Measurements from ENCODE around the gene TRIM15. TPM values are rescaled to one million over a fixed set of nuclear protein-coding genes. Genes with fewer than 3 reads are reported as not detected.
A peak's percentile ranks its signal among the peaks of the same experiment; 100 is the strongest.
"Not testable (repeated sequence)": the region's sequence is repeated elsewhere in the genome, so short reads cannot be mapped to it uniquely, and the experiment has no call there.

TRIM15 gene
- total RNA-seq, 1 experiment from 2014 or later, result not detected

DNA sequence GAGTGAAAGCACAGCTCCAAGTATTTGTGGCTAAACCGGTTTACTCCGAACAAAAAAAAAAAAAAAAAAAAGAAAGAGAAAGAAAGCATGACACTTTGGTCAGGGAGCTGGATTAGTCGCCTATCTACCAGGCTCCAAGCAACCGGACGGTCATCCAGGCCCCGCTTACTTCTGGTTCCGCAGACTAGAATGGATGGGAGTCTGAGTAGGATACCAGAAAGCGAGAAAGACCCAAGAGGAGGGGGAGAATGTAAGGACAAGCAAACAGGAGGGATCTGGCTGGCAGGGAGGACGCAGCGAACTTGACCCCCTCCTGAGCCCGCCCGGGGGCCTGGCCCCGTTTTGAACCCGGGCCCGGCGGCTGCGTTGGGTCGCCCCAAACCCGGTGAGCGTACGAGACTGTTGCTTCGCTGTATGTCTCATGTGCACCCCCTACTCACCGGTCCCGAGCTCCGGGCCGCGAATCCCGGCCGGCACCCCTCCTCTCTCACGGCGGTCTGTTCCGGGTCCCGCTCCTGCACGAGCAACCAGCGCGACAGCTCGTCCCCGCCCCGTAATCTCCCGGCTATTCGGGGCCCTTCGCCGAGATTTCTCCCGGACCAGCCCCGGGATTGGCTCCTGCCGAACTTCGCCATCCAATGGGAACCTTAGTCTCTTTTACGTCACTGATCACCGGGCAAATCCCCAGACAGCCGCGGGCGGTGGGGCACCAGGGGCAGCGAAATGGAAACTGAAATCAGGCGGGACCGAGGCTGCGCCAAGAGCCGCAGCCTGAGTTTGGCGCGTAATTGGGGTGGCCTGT, 49.7 kb downstream of the TRIM15 start, which contains the start of gene TRIM26:
Gene TRIM26 (minus strand): TSS at position 542 of the 802 bp plus-strand sequence. CDS start 14,303 bp downstream, outside the sequence.
- peak; percentile 98 for DNase-seq
- H3K4me3 ChIP-seq (ENCODE audit: insufficient read depth, low read depth, low read length), result peak within 1 kb of the TSS; percentile 90
- H3K27me3 ChIP-seq (ENCODE audit: control insufficient read depth, insufficient read depth, low read length), result peaks cover 2% of the 10 kb centered on the region; the same call in 1 of the 2 replicates
- H3K36me3 ChIP-seq (replicated peaks; ENCODE audit: control insufficient read depth, insufficient read depth, low read length), result no peaks in the 10 kb centered on the region; the same call in 1 of the 2 replicates

DNA sequence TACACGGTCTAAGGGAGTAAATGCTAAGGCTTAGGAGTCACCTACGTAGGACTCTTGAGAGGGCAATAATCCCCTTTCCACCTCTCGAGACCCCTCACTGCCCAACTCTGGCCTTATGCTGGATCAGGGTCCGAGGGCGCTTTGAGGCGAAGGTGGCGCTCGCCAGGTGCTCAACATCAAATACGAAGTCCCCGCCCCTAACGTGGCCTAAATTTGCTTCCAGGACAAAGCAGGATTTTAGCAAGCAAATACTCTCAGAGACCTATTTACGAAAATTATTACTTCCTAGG, 50.3 kb downstream of the TRIM15 start:
- no peak for DNase-seq
- H3K36me3 ChIP-seq (replicated peaks; ENCODE audit: control insufficient read depth, insufficient read depth, low read length), result no peaks in the 10 kb centered on the region; the same call in 1 of the 2 replicates
- peaks cover 2% of the 10 kb centered on the region; the same call in 1 of the 2 replicates for H3K27me3 ChIP-seq (ENCODE audit: control insufficient read depth, insufficient read depth, low read length)
- peak overlapping the region; percentile 60 for H3K4me3 ChIP-seq (ENCODE audit: insufficient read depth, low read depth, low read length)

DNA sequence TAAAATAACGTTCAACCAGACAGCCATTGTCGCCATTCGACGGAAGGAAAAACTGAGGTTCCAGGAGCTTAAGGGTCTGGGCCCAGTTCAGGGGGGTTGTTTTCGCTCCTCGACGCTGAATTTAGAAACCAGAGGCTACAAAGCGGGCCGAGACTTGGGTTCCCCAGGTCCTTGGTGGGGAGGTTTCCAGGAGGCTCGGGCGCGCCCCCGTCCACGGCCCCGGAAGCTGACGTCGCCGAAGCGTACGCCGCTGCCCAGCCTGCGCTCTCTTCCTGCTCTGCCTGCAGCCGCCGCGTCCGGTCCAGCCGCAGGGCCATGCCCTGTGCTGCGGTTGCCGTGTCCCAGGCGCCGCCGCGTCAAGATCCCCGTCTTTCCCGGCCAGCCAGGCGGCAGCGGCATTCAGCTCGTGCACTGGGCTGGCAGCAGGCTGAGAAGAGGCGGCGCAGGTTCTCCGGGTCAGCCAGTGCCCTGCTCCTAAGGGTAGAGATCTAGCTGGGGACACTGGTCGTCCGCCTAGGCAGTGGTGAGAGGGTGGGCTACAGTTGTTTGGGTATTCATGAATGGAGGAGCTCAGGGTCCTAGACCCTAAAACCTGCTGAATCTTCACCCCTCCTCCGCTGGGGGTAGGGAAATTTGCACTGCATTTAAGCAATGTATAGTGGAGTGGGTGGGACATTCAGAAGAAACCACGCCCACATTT, 50.8 kb downstream of the TRIM15 start:
- Histone ChIP-seq H3K4me3 (ENCODE audit: insufficient read depth, low read depth, low read length) (peak overlapping the region; percentile 60), H3K36me3 (replicated peaks; ENCODE audit: control insufficient read depth, insufficient read depth, low read length) (no peaks in the 10 kb centered on the region; the same call in 1 of the 2 replicates)
- DNase-seq, result peak; percentile 80

DNA sequence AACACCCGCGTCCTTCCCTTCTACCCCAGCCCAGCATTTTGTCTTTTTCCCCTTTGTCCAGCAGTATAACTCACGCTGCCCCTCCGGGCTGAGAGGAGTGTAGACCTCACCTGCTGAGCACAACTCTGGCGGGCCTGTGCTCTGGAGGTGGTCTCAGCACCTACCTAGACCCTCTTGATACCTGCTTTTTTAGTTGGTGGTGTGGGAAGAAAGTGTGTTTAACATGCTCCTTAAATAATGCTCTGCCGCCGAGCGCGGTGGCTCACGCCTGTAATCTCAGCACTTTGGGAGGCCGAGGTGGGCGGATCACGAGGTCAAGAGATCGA, 51.3 kb downstream of the TRIM15 start:
- H3K27me3 ChIP-seq (ENCODE audit: control insufficient read depth, insufficient read depth, low read length), result peaks cover 2% of the 10 kb centered on the region; the same call in 1 of the 2 replicates
- peak overlapping the region; percentile 60 for H3K4me3 ChIP-seq (ENCODE audit: insufficient read depth, low read depth, low read length)
- H3K36me3 ChIP-seq (replicated peaks; ENCODE audit: control insufficient read depth, insufficient read depth, low read length), result no peaks in the 10 kb centered on the region; the same call in 1 of the 2 replicates
- no peak for DNase-seq

More for the DNA sequence above, 50.8 kb downstream of the TRIM15 start:
- peaks cover 2% of the 10 kb centered on the region; the same call in 1 of the 2 replicates for H3K27me3 ChIP-seq (ENCODE audit: control insufficient read depth, insufficient read depth, low read length)

DNA sequence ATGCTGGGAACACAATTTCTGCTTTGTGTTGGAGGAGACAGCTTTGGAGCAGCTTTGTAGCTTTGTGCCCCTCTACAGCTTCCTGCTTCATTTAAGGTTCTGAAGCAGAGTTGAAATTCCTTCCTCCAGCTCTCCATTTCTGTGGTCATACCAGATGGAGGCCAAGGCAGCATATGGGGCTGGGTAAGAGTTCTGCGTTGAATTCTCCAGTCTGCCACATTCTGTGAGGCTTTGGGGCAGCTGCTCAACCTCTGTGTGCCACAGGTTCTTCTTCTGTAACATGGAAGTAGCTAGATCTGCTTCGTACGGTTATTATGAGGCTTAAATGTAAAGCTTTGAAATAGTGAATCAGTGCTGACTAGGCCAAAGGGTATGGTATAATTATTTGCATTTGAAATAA, 52.8 kb downstream of the TRIM15 start:
- H3K27me3 ChIP-seq (ENCODE audit: control insufficient read depth, insufficient read depth, low read length), result peaks cover 2% of the 10 kb centered on the region; the same call in 1 of the 2 replicates

DNA sequence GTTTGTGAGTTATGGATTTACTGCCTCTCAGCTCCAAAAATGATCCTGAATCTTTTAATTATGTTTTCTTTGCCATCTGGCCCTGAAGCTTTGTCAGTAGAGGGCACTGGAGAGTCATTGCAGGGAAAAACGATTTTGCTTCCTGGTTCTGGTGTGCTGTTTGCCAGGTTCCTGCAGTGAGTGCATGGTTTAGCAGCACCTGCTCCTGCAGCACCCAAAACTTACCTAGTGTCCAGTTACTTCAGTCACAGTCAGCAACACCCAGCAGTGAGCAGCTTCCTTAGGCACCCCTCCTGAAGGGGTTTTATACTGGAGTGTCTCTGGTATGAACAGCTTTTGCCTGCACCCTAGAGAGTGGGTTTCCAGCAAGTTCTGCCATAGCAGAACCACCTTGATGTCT, 55.9 kb downstream of the TRIM15 start:
- no peaks in the 10 kb centered on the region for H3K36me3 ChIP-seq (replicated peaks; ENCODE audit: control insufficient read depth, insufficient read depth, low read length)
- no peak overlapping the region for H3K4me3 ChIP-seq (ENCODE audit: insufficient read depth, low read depth, low read length)
- peaks cover 2% of the 10 kb centered on the region; the same call in 1 of the 2 replicates for H3K27me3 ChIP-seq (ENCODE audit: control insufficient read depth, insufficient read depth, low read length)
- DNase-seq, result peak; percentile 71

More for the DNA sequence above, 52.8 kb downstream of the TRIM15 start:
- DNase-seq, result no peak
- Histone ChIP-seq H3K4me3 (ENCODE audit: insufficient read depth, low read depth, low read length) (no peak overlapping the region), H3K36me3 (replicated peaks; ENCODE audit: control insufficient read depth, insufficient read depth, low read length) (no peaks in the 10 kb centered on the region)

DNA sequence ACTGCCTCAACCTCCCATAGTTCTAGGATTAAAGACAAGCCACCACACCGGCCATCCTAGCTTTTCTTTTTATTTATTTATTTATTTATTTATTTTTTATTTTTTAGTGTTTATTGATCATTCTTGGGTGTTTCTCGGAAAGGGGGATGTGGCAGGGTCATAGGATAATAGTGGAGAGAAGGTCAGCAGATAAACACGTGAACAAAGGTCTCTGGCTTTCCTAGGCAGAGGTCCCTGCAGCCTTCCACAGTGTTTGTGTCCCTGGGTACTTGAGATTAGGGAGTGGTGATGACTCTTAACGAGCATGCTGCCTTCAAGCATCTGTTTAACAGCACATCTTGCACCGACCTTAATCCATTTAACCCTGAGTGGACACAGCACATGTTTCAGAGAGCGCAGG, 58.0 kb downstream of the TRIM15 start:
- H3K4me3 ChIP-seq (ENCODE audit: insufficient read depth, low read depth, low read length); DNase-seq; H3K36me3 ChIP-seq (replicated peaks; ENCODE audit: control insufficient read depth, insufficient read depth, low read length); H3K27me3 ChIP-seq (ENCODE audit: control insufficient read depth, insufficient read depth, low read length): not testable (repeated sequence)

DNA sequence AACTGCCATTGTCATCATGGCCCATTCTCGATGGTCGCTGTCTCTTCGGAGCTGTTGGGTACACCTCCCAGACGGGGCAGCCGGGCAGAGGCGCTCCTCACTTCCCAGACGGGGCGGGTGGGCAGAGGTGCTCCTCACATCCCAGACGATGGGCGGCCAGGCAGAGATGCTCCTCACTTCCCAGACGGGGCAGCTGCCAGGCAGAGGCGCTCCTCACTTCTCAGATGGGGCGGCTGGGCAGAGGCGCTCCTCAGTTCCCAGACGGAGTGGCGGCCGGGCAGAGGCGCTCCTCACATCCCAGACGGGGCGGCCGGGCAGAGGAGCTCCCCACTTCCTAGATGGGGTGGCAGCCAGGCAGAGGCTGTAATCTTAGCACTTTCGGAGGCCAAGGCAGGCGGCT, 58.6 kb downstream of the TRIM15 start:
- DNase-seq; H3K27me3 ChIP-seq (ENCODE audit: control insufficient read depth, insufficient read depth, low read length); H3K4me3 ChIP-seq (ENCODE audit: insufficient read depth, low read depth, low read length); H3K36me3 ChIP-seq (replicated peaks; ENCODE audit: control insufficient read depth, insufficient read depth, low read length): not testable (repeated sequence)

Other genes with a start within 250 kb of the TRIM15 start
- 55.5 and 73.8 TPM in 2 replicates for gene HLA-A, start 221.0 kb upstream of the TRIM15 start, total RNA-seq (2014; rRNA removed; shearing (Covaris generic))
- 42.6 and 43.5 TPM in 2 replicates for gene POLR1H, start 102.3 kb upstream of the TRIM15 start, total RNA-seq (2014; rRNA removed; shearing (Covaris generic))
- gene PPP1R11, start 96.3 kb upstream of the TRIM15 start, total RNA-seq (2014; rRNA removed; shearing (Covaris generic)), result 26.1 and 27.2 TPM in 2 replicates
- gene RNF39, start 87.8 kb upstream of the TRIM15 start, total RNA-seq (2014; rRNA removed; shearing (Covaris generic)), result 0.14 TPM in 1 of 2 replicates, not detected in the other
- not detected in 2 replicates for gene TRIM31, start 50.5 kb upstream of the TRIM15 start, total RNA-seq (2014; rRNA removed; shearing (Covaris generic))
- gene TRIM40, start 27.4 kb upstream of the TRIM15 start, total RNA-seq (2014; rRNA removed; shearing (Covaris generic)), result not detected in 2 replicates
- not detected in 2 replicates for gene TRIM10, start 2.3 kb upstream of the TRIM15 start, total RNA-seq (2014; rRNA removed; shearing (Covaris generic))
- gene TRIM26, start 49.9 kb downstream of the TRIM15 start, total RNA-seq (2014; rRNA removed; shearing (Covaris generic)), result 22.8 and 28.3 TPM in 2 replicates
- 12.2 and 13.9 TPM in 2 replicates for gene TRIM39, start 163.4 kb downstream of the TRIM15 start, total RNA-seq (2014; rRNA removed; shearing (Covaris generic))
- 87.2 and 103 TPM in 2 replicates for gene RPP21, start 181.6 kb downstream of the TRIM15 start, total RNA-seq (2014; rRNA removed; shearing (Covaris generic))